ENCODE measurements around the gene BCAS3.

DNA sequence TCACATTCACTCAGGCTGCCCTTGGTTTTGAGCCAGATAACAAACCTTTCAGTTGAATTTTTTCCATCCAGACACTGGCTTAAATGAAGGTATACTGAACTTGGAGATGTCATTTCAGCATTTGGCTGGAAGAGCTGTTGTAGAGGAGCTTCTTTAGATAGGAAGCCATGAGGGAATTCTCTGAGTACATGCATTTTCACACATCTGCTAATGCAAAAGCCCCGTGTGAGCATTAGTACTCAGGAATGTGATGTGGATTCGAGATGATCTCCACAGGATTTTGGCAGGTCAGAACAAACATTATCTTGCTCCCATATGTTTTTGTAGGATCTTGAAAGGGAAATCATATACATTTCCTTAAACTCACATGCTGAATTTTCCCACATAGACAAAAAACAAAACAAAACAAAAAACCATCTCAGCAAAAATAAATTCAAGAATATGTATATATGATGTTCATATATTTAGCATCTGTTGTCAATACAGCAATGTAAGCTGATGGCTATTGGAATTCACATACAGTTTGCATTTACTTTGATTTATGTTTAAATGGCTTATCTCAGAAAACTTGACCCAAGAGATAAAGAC lies 444.8 kb downstream of the BCAS3 start:
- no peak for TF ChIP-seq CTCF (IDR thresholded peaks at IDR 0.05)
- no peak for TF ChIP-seq ZFX (IDR thresholded peaks at IDR 0.05; ENCODE audit: borderline replicate concordance)
